GM19452 (cell line): ENCODE data around the gene HOMER1.

Experiments used
- ATAC-seq: cut with Tn5 transposase; IDR thresholded peaks from one replicate; pipeline ENCODE4 v1.9.1; 2021; ENCODE audit not compliant: unreplicated experiment

HOMER1 gene

GRCh38 chr5:79329453-79329852 lies 184.5 kb downstream of the HOMER1 start:
- ATAC-seq, result no peak
